Daoy (cell line): ENCODE results near the gene MT1H. TPM values are rescaled to one million over a fixed set of nuclear protein-coding genes. Genes with fewer than 3 reads are reported as not detected.

Source experiments
- total RNA-seq: library from RNA; depleted of rRNA; stranded (reverse); fragments of >200 nt; shearing (Covaris generic); gene quantifications from 2 replicates; pipeline ENCODE4 v1.2.3, GENCODE V29; 2014; rRNA removed

MT1H gene
- total RNA-seq, 1 experiment from 2014 or later, result not detected

Other genes starting within 250 kb of the MT1H start
- gene AMFR, start 244.3 kb upstream of the MT1H start, total RNA-seq, result 71.7 and 122 TPM in 2 replicates
- gene NUDT21, start 218.5 kb upstream of the MT1H start, total RNA-seq, result 102 and 128 TPM in 2 replicates
- 61.5 and 152 TPM in 2 replicates for gene OGFOD1, start 218.3 kb upstream of the MT1H start, total RNA-seq
- gene BBS2, start 149.8 kb upstream of the MT1H start, total RNA-seq, result 22.8 and 33.0 TPM in 2 replicates
- not detected in 2 replicates for gene MT4, start 104.7 kb upstream of the MT1H start, total RNA-seq
- not detected in 2 replicates for gene MT3, start 80.3 kb upstream of the MT1H start, total RNA-seq
- gene MT2A, start 61.2 kb upstream of the MT1H start, total RNA-seq, result 207 and 248 TPM in 2 replicates
- 248 and 365 TPM in 2 replicates for gene MT1E, start 44.0 kb upstream of the MT1H start, total RNA-seq
- gene MT1M, start 37.2 kb upstream of the MT1H start, total RNA-seq, result 0.74 and 7.4 TPM in 2 replicates
- gene MT1A, start 31.1 kb upstream of the MT1H start, total RNA-seq, result not detected in 2 replicates
- gene MT1B, start 17.9 kb upstream of the MT1H start, total RNA-seq, result not detected in 2 replicates
- gene MT1F, start 11.9 kb upstream of the MT1H start, total RNA-seq, result 0.29 TPM in 1 of 2 replicates, not detected in the other
- 8.2 and 16.3 TPM in 2 replicates for gene MT1G, start 1.7 kb upstream of the MT1H start, total RNA-seq
- gene MT1X, start 12.7 kb downstream of the MT1H start, total RNA-seq, result 70.4 and 106 TPM in 2 replicates
- 91.9 and 120 TPM in 2 replicates for gene NUP93, start 60.3 kb downstream of the MT1H start, total RNA-seq
- not detected in 2 replicates for gene SLC12A3, start 195.4 kb downstream of the MT1H start, total RNA-seq